LNCAP (cell line): Measurements from ENCODE around the gene FOXC2.

Experiments
- CTCF ChIP-seq: fragments of 450-650 bp; IDR thresholded peaks from 2 replicates; pipeline ENCODE4 v1.5.1; 2017; ENCODE audit warnings: mild to moderate bottlenecking

Gene FOXC2

DNA sequence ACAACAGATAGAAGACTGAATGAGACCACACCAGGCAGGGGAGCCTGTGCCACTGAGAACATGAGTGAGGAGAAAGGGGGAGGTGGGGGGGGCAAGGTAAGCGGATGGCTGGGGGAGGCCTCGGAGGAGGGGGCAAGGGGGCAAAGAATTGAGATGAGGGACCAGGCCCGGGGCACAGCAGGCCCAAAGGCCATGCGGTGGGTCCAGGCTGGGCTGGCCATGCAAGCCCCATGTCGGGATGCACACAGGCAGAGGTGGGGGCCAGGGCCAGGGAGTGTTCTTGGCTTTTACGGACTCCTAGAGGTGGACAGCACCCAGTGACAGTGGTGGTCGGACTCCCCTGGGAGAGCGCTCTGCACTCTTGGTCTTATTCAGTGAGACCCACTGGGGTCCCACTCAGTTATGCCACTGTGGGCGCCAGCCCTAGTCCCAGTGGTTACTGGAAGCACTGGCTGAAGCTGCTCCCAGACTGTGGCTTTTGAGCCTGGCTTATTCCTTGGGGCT lies 6.8 kb upstream of the FOXC2 start:
- TF ChIP-seq CTCF = no peak

DNA sequence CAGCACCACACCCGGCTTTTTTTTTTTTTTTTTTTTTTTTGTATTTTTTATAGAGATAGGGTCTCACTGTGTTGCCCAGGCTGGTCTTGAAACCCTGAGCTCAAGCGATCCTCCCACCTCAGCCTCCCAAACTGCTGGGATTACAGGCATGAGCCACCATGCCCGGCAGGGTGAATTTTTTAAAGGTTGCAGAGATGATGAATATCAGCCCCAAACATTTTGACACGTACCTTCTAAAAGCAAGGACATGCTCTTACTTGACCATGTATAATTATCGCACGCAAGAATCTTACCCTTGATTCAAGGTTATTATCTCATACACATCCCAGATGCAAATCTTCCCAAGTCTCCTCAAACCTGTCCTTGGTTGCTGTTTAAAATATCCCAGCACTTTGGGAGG lies 4.3 kb upstream of the FOXC2 start:
- no peak for TF ChIP-seq CTCF

DNA sequence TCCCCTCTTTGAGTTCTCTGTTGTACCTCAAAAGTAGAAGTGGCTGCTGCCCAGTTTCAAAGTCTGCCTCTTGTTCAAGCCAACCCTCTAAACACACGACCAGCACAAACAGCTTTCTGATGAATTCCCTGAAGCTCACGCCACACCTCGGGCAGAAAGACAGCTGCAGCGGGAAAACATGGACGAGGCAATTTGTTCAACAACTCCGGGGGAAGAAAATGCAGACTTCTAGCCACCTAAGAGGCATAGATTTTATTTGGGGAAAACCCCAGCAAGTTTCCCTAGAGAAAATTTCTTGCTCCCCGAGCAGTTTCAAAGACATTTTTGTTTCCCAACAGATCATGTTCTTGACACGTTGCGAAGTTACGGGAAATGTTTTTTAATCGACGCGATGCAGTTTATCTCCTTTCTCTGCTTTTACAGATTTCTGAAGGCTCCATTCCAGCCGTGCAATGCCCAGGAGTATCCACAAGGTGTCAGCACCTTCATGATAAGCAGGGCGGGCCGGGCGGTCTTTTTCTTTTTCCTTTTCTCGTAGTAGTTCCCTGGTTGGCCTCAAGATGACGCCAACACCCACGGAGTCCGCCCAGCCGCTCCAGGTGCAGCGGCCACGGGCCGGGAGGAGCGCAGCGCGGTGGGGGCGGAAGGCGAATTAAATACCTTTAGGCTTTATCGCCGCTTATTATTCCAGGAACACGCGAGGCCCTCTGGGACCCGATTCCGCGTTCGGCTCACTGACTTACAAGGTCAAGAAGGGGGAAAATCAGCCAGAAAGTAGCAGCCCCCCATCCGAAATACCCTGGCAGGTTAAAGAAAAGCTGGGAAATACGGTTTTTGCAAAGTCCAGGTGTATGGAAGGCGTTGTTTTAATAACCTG lies 2.9 kb upstream of the FOXC2 start:
- TF ChIP-seq CTCF = peak; percentile 100

GRCh38 chr16:86565181-86565631 lies 1.4 kb upstream of the FOXC2 start:
- TF ChIP-seq CTCF = no peak

DNA sequence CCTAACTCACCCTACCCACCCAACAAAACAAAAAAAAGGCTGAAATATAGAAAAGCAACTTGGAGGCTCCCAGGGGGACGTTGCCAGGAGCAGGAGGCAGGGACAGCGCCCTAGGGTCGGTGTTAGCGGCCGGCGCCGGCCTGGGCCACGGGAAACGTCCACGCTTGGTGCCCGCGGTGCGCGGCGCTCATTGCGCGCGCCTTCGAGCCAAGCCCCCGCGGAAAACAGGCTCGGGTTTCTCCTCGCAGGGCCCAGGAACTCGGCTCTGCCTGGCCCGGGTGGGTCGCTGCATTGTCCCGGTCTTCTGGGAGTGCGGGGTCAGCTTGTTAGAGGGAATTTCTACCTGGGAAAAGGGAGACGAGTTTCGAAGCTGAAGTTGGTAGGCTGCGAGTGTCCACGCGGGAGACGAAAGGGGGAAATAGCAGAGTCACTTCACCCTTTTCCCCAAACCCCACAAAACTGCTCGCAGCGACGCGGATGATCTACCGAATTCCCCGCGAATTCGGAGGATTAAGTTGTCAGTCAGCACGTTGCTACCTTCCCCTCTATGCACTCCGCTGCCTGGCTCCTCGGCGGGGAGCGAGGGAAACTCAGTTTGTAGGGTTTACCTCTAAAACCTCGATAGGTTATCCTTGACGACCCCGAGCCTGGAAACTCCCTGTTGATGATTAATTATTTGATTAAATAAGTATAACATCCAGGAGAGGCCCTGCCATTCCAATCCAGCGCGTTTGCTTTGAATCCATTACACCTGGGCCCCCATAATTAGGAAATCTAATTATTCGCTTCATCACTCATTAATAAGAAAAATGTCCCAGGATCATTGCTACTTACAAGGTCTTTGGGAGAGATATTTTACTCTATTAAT lies 751 bp upstream of the FOXC2 start:
- TF ChIP-seq CTCF = no peak

- TF ChIP-seq CTCF = no peak
These were observed 504 bp downstream of the FOXC2 start for GRCh38 chr16:86566966-86567700.
